GM19238 (cell line): ENCODE results near the gene PTGDS.

Experiments
- DNase-seq: peaks from one replicate; pipeline ENCODE4 v3.0.0; 2011; ENCODE audit warnings: low spot score; ENCODE audit not compliant: insufficient read length

The PTGDS gene

GRCh38 chr9:136977223-136977622 is at the start of gene PTGDS:
Gene PTGDS, plus strand, starts transcription at chr9:136977504. Its CDS starts 75 bp downstream, at chr9:136977579.
- no peak for DNase-seq

- DNase-seq: no peak
Measured at GRCh38 chr9:136928591-136928990, 48.7 kb upstream of the PTGDS start.

DNA sequence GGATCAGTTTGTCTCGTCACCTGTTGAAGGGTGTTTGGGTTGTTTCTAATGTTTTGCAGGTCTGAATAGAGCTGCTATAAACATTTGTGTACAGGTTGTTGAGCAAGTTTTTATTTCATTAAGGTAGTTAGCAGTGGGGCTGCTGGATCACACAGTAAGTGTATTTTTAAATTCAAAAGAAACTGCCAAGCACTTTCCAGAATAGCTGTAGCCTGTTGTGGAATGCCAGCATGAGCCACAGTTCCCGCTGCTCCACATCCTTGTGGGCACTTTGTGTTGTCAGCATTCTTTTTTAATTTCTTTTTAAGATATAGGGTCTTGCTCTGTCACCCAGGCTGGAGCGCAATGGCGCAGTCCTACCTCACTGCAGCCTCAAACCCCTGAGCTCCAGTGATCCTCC is 47.3 kb upstream of the PTGDS start:
- DNase-seq: no peak

DNA sequence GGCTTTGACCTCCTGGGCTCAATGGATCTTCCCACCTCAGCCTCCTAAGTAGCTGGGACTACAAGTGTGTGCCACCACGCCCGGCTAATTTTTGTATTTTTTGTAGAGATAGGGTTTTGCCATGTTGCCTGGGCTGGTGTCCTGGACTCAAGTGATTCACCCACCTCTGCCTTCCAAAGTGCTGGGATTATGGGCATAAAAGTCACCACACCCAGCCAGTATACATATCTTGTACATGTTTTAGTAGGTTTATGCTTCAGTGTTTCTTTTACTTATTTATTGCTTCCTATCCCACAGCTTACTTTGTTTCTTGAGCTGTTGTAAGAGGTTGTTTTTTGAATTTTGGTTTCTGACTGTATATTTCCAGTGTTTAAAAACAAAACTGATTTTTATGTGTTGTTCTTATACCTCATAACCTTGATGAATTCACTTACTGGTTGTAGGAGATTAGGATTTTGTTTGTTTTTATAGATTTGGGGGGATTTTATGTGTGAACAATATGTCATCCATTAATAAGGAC is 45.6 kb upstream of the PTGDS start:
- DNase-seq: no peak

- DNase-seq: no peak
Measured at GRCh38 chr9:136934277-136934676, 43.0 kb upstream of the PTGDS start.

- no peak for DNase-seq
Measured at GRCh38 chr9:136935651-136936050, 41.7 kb upstream of the PTGDS start.

DNA sequence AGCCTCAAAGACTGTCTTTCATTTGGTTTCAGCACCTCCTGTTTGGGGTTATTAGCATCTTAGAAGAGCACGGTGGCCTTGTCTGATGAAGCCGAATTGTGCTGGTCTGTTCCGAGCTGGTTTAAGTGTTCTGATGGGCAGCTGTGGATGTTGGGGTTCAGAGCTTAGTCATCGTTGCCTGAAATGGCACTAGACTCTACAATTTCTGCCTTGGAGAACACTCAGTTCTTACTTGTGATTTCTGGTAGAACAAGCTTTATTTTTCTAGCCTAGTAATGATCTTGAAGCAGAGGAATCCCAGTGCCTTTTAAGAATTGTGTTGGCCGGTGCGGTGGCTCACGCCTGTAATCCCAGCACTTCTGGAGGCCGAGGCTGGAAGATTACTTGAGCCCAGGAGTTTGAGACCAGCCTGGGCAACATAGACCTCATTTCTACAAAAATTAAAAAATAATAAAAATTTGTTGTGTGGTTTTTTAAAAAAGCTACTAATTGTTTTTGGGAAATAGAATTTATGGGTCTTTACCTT is 40.6 kb upstream of the PTGDS start:
- DNase-seq: no peak

GRCh38 chr9:136937186-136938001 is 39.9 kb upstream of the PTGDS start:
- DNase-seq: no peak

DNA sequence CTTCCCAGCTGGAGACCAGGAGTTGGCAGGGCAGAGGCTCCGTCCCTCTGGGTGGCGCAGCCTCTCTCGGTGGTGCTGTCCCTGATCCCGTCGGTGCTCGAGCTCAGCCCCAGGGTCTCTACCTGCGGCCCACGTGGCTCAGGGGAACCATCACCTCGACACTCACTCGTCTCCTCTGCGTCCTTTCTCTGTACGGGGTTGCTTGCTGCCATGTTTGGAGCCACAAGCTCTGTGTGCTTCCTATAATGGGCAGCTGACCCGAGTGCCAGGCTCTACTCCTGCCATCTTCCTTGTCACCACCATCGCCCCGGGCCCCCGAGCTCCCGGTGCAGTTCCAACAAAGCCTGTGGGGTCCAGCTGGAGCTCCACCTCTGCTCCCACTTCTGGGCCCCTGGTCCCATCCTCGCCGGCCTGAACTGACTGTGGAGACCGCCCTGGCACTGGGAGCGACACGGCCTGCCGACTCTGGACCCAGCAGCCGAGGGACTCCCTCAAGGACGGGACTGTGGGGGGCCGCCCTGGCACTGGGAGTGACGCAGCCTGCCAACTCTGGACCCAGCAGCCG is 37.8 kb upstream of the PTGDS start:
- DNase-seq: no peak

- no peak for DNase-seq
Measured at GRCh38 chr9:136939996-136940525, 37.2 kb upstream of the PTGDS start.

GRCh38 chr9:136940526-136941230 is 36.6 kb upstream of the PTGDS start:
- DNase-seq: no peak

DNA sequence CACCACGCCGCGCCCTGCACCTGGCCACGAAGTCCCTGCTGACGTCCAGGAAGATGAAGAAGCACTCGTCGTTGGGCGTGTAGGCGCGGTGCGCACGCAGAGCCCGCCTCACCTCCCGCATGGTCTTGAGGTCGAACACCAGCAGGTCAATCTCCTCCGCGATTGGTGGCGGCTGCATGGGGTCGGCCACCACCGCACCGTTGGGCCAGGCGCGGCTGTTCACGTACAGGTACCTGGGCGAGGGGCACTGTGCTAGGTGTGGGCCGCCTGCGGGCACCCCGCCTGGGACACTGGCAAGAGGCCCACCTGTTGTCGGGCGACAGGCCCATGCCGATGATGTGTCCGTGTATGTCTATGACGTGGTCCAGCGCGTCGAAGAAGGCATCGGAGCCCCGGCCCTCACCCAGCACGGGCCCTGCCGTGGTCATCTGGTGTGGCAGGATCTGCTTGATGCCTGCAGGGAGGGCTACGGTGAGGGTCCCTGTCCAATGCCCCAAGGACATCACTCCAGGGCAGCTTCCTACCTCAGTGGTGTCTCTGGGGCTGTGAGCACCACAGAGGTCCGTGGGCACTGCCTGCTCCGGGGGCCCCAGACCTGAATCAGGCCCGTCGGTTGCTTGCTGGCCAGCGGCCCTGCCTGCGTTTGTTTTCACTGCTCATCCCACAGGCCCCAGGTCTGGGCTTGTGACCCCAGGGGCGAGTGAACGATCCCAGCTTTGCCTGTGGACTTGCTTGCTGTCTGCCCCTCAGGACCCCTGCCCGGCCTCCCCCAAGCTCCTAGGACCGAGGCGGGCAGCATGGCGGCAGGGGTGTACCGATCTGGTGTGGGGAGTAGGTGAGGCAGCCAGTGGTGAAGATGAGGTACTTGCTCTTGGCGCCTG is 35.8 kb upstream of the PTGDS start:
- DNase-seq: no peak

- DNase-seq: no peak
Measured at GRCh38 chr9:136942112-136942880, 35.0 kb upstream of the PTGDS start.

DNA sequence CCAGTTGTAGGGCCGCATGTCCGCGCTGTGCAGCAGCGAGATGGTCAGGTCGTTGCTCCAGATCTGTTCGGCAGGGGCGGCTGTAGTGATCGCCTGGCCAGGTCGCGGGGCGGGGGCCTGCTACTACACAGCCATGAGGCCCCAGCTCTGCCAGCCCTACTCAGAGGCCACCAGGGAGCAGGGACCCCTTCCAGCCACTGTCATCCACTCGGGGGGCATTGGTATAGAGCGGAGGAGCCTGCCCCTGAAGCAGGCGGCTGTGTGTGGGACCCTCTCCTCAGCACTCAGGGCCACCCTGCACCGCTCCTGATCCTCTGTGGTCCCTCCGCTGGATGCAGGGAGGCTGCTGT is 34.4 kb upstream of the PTGDS start:
- no peak for DNase-seq

DNA sequence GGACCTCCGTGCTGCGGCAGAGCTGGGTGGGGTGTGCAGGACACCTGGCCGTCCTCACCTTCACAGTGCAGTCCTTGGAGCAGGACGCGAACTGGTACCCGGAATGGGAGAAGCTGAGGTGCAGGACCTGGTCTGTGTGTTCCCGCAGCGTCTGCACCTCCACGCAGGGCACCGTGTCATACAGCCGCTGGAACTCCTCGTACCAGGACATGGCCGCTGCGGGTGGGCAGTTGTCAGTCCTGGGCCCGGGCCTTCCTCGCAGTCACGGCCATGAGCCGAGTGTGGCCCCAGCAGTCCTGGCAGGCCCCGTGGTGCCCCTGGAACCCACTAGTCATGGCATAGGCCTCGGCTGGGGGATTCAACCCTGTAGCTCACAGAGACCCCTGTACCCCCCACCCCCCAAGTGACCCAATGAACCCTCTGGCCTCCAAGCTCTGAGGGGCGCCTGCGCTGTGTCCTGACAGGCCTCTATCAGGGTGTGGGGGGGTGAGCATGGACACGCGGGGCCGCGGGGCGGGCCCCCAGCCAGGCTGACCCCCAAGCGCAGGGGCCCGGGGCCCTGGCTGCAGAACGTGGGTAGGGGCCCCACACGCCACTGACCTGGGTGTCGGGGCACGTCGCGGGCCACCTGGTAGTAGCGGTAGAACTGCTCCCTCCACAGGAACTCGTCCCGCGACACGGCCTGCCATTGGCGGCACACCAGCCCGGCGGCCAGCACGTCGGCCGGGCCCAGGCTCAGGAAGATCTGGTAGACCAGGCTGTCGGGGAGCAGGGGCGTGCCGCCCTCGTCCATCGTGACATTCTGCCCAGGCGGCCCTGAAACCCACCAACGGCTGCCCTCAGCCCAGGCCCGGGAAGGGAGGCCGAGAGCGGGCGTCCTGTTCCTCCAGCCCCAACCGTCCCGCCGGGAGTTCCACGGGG is 33.8 kb upstream of the PTGDS start:
- DNase-seq: peak; percentile 65

- DNase-seq: peak; percentile 82
Measured at GRCh38 chr9:136944212-136944518, 33.1 kb upstream of the PTGDS start.

GRCh38 chr9:136944519-136945332 is 32.6 kb upstream of the PTGDS start, which contains the start of the genes C8G and FBXW5:
Gene C8G, plus strand, starts transcription at chr9:136945243. Its CDS starts 78 bp downstream, at chr9:136945321.
Gene FBXW5, minus strand, starts transcription at chr9:136944738. Its CDS starts 655 bp downstream, at chr9:136944083.
- DNase-seq: peak; percentile 99
